NCI-H774 (cell line): ENCODE measurements around the gene TTC22.

ENCODE experiments used
- DNase-seq: peaks from one replicate; lab custom pipeline; 2025; lab: John Stamatoyannopoulos, UW

The TTC22 gene

DNA sequence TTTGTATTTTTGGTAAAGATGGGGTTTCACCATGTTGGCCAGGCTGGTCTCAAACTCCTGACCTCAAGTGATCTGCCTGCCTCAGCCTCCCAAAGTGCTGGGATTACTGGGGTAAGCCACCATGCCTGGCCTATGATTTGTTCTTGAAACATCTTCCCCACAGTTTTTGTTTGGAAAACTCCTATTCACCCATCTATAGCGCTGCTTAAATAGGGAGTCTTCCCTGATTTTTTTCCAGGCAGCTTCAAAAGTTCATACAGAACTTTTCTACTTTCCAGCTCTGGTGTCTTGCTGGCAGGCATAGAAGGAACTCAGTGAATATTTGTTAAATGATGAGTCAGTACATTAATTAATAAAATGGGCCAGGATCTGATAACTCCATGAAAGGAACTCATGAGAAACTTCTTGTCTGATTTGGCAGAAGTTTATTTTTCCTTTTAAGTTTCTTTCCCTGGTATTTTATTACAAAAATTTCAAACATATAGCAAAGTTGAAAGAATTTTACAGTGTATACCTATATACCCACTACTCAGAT, 33.0 kb upstream of the TTC22 start:
- DNase-seq = no peak

DNA sequence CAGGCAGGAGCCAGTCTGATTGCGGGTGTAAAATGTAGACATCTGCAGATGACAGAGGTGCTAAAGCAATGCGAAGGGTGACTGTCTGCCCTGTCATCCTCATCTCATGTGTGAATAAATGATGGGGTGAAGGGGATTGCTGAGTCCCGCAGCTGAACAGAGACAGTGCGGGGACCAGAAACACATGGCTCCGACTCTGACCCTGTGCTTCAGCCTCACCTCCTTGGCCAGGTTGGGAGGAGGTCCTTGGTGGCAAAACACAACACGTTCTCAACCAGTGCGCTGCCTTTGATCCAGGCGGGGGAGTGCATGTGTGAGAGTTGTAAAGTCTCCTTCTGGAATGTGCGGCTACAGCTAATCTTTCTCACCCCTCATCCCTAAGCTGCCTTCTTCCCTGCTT, 32.0 kb upstream of the TTC22 start:
- no peak for DNase-seq

DNA sequence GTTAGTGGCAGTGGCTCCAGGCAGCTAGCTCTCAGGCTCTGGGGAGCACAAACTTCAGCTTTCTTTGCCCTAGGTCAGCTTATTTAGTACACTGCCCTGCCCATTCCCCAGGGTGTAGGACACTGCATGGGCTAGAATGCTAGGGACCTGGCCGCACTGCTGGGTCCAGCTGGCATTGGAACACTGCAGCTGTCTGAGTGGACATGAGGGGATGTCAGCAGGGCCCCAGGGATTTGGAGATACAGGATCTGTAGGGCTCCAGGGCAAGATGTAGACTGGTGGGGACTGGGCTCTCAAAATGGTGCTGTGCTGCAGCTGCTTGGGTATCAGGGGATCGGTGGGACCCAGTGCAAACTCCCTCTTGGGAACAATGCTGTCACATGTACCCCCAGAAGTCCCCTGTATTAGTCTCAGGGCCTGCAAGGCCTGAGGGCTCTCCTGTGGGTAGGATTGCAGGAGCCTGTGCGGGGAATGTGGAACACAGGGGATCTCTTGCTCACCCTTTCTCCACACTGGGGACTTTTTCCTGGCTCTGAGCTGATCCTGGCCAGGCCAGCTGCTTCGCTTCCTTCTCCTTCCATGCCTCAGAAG, 25.2 kb upstream of the TTC22 start:
- DNase-seq = no peak

DNA sequence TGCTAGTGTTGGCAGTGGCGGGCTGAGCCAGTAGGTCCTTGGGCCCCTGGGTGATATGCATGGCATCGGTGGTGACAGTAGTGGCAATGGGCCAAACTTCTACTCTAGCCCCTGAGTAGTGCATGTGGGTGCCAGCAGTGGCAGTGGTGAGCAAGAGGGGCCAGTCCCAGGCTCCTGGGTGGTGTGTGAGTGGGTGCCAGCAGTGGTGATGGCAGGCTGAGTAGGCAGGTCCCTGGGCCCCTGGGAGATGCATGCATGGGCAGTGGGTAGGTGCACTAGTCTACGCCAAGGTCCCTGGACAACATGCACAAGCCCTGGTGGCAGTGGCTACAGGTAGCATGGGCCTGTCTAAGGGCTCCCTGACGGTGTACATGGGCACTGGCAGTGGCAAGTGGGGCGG, 24.6 kb upstream of the TTC22 start:
- DNase-seq = no peak

DNA sequence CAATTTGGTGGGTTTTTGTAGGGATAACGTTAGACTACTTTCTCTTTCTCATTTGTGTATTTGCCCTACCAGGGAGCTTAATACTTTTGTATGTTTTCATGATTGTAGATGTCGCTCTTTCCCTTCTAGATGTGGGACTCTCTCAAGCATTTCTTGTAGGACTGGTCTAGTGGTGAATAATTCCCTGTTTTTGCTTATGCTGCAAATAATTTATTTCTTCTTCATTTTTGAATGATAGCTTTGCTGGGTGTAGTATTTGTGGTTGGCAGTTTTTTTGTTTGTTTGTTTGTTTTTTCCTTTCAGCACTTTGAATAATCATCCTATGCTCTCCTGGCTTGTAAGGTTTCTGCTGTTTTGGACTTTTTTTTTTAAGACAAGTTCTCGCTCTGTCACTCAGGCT, 22.5 kb upstream of the TTC22 start:
- no peak for DNase-seq

DNA sequence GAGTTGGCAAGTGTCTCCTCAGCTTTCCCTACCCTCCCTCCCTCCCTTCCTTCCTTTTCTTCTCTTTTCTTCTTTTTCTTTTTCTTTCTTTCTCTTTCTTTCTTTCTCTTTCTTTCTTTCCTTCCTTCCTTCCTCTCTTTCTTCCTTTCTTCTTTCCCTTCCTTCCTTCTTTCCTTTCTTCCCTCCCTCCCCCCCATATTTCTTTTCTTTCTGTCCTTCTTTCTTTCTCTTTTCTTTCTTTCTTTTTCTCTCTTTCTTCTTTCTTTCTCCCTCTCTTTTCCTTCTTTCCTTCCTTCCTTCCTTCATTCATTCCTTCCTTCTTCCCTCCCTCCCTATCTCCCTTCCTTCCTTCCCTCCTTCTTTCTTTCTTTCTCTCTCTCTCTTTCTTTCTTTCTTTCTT, 18.6 kb upstream of the TTC22 start:
- no peak for DNase-seq

DNA sequence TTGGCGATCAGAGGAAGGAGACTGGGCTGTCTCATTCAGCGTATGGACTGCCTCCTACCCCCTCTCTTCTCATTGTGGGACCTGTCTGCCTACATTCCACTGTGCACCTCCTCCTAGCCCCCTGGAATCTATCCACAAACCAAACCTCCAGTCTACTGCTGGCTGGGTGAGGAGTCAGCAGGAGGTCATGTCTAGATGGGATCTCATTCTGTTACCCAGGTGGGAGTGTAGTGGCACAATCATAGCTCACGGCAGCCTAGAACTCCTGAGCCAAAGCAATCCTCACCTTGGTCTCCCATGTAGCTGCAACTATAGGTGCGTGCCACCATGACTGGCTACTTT, 18.0 kb upstream of the TTC22 start:
- no peak for DNase-seq

DNA sequence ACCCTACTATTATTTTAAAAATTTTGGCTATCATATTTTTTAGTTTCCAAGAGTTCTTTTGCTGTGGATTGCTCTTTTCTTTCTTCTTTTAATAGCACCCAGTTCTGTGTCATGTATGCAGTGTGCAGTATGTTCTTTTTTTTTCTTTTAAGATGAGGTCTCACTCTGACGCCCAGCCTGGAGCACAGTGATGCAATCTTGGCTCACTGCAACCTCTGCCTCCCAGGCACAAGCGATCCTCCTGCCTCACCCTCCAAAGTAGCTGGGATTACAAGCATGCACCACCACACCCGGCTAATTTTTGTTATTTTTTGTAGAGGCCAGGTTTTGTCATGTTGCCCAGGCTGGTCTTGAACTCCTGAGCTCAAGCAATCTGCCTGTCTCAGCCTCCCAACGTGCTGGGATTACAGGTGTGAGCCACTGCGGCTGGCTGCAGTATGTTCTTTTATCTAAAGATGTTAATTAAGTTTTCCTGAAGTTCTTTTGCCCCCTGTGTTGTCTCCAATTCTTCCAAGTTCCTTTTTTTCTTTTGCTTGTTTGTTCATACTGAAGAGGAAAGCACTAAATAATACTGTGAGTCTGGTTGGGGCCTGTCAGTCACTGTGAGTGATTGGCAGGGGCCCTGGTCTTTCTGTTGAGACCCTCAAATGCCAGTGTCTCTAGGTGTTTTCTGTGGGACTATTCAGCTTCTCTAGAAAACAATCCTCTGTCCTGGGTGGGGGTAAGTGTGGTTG, 17.5 kb upstream of the TTC22 start:
- no peak for DNase-seq

DNA sequence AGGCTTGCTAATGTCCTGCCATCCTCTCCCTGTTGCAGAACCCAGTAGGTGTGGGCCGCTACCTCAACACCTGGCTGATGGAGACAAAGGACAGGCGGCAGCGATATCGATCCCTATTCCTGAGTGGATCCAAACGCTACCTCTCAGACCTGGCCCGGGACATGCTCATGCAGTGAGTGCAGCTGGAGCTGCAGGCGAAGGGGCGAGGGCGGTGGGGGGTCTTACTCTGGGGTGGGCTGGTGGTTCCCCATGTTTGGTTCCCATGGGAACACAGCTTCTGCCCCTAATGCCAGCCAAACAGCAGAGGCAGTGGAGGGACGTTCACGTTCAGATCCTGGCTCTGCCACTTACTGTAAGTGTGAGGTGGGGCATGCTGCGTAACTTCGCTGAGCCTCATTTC, 15.8 kb upstream of the TTC22 start:
- no peak for DNase-seq

DNA sequence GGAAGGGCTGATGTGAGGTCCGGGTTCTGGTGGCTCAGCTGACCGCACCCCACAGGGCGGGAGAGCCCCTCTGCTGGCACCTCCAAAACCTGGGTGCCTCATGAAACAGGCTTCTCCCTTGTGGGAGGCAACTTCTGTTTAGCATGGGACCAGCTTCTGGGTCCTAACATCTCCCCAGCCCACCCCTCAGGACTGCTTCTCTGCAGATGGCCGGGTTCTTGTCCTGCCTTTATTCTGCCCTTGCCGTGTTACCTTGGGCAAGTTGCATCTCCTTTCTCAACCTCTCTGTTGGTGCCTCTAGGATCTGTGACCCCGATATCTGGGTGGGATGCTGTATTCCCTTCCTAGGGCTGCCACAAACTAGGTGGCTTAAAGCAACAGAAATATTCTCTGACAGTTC, 15.0 kb upstream of the TTC22 start:
- DNase-seq = no peak

DNA sequence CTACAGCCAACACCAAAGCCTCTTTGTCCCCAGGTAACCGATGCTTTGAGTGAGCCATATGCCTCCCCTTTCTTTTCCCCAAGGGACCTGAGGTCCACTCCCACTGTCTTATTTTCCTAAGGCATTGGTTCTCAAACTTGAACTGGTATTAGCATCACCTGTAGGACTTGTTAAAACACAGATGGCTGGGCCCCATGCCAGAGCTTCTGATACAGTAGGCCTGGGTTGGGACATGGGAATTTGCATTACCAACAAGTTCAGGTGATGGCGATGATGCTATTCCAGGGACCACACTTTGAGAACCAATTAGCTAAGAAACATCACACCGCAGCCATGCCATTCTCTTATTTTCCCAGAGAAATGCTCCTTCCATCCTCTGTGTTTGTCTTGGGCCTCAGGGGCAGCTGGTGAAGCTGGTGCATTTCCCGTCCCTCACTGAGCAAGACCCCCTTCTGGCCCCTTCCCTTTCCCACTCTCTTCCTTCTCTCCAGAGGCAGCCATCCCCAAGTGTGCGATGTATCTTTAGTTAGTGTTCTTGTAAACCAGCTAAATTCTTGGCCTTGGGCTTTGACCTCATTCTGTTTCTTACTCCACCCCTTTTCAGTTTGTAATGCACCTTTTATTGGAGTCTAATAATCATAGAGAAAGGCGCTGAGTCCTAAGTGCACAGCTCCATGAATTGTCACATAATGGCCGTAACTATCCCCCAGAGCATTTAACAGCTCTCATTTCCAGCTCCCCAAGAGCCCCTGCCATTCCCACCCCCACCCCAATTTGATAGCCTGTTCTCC, 14.2 kb upstream of the TTC22 start:
- DNase-seq = no peak

DNA sequence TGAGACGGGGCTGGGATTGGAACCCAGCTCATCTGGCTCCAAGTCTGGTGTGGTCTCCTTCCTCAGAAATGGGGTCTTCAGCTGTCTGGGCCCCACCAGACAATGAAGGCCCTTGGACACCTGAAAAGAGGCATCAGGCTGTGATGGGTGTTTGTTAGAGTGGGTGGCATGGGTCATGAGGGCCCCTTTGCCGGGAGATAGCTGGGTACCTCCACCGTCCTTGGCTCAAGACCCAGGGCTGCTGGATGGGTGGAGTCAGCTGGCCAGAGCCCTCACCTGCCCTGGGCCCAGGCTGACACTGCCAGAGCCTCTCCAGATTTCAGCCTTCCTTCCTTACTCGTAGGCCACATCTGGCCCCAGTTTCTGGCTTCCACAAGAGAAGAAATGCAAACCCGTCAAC, 13.4 kb upstream of the TTC22 start:
- DNase-seq = no peak

DNA sequence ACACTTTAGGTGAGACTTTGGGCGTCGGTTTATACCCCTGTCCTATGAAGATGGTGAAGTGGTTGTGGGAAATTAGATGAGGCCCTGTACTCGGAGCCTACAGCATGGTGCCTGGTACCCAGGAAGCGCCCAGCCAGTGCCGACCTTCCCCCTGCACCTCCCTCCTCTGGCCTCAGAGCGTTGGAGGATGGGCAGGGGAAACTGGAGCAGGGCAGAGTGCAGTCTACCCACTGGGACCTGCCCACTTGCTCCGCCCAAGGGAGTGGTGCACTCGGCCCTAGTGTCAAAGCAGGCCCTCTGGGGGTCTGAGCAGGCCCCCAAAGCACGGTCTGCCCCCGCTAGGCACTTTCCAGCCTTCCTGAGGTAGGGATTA, 13.0 kb upstream of the TTC22 start:
- no peak for DNase-seq

DNA sequence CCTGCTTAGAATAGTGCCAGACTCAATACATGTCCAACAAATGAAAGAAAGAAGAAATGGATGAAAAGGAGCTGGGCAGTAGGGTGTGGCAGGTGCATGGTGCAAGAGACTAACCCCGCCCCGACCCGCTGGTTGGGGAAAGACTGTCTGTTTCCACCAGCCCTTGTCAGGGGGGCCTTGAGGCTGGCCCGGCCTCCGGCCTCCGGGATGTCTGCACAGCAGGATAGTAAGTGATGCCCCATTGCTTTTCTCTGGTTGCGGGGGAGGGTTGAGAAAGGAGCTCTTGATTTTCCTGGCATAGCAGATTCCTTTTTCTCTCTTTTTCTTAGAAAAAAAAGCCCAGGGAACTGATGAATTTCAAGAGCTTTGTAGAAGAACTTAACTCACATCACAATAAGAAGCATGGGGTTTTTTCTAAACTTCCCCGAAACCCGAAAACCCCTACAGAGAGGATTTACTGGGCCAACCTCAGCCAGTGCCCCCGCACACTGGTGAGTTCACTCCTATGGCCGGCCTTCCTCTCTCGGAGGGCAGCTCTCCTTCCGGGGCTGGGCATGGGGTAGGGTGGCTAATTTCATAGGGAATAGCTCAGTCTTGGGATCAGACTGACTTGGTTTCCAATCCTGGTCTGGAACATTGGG, 12.5 kb upstream of the TTC22 start:
- DNase-seq = no peak

DNA sequence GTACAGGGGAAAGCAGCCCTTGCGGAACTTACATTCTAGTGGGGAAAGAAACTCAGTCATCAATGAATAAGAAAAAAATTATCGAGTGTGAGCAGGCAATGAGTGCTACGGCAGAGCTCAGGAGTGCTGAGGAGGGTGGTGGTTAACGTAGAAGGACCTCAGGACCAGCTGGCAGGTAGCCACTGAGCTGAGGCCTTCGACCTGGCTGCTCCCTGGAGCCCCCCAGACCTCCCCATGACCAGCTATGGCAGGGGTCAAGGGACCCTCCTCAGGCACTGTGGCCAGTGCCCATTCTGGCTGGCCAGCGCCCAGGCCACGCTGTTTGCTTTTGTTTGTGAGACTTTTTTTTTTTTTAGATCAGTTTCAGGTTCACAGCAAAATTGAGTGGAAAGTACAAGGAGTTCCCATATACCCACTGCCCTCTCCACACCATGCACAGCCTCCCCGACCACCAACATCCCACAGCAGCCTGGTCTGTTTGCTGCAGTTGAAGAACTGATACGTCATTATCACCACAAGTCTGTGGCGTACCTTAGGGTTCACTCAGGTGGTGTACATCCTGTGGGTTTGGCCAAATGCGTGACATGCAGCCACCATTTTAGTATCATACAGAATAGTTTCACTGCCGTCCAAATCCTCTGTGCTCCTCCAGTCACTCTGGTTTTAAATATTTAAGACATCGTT, 11.8 kb upstream of the TTC22 start:
- no peak for DNase-seq

DNA sequence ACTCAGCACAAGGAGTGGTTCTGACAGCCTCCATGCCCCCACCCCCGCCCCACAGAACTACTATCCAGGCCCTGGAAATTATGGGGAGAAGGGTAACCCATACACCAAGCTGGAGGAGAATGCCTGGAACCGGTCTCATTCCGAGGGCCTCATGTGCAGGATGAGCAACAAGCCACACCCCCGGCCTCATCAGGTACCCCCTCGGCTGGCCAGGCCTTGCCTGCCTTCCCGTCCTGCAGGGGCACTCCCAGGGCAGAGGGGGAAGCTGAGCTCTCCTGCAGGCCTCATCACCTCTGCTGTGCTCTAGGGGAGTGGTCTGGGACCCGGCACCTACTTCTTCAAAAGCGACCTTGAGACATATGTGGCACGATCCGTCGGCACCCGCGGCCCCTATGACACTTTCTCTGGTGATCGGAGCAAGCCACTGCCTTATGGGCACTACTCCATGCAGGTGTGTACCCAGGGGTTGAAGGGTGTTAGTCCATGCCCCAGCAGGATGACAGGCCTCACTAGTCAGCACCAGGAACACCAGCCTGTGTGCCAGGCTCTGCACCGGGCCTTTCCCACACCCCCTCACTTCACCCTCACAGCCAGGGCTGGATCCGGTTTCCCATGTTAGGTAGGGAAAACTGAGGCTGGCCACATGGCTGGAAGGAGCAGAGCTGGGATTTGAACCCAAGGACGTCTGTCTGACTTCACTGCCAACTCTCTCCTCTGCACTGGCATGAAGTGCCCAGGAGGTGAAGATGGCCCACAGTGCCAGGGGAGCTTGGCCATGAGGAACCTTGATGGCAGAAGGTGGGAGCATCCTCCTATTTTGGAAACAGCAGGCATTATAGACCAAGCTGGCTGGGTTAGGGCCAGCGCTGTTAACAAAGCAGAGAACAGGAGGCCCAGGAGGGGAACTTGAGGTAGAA, 10.9 kb upstream of the TTC22 start:
- no peak for DNase-seq

DNA sequence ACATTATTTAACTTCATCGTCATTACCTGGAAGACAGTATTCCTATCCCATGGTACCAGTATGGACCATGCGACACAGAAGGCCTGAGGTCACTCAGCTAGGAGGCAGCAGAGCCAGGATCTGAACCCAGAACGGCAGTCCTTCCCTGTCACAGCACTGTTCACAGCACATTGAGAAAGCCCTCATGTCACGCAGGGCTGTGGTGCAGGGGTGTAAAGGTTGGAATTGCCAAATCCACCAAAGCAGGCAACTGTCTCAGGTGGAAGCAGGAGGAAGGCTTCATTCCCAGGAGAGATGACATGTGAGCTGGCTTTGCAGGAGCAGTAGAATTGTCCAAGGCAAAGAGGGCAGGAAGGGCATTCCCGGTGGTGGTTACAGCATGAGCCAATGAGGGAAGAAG, 9.9 kb upstream of the TTC22 start:
- DNase-seq = no peak

DNA sequence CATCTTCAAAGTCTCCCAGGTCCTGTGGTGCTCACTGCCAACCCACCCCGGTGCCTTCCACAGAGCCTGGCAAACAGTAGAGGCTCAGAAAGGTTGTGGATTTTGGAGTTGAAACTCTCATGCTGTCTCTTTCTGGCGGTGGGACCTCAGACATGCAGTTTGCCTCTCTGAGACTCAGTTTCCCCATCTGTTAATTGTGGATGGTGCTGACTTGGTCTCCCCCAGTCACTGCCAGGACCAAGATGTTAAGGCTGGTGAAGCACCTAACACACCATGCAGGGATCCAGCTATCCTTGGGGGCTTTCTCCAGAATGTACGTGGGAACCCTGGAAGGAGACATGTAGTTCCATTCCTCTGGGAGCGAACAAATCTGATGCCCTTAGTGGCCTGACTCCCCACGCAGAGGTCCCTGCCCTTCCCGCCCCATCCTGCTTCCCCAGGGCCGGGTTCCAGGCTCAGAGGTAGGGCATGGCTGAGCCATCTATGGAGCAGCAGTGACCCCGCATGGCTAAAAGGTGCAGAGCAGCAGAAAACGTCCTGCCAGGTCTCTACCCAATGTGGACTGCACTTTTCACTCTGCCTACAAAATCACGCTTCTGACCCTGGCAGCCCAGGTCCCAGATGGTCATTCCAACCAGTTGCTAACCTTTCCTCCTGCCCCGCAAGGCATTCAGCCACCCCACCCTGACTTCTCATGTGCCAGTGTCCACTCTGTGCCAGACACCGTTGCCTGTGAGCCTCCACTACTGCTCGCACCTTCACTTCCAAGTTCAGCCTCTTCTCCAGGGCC, 9.2 kb upstream of the TTC22 start:
- DNase-seq = peak; percentile 57

DNA sequence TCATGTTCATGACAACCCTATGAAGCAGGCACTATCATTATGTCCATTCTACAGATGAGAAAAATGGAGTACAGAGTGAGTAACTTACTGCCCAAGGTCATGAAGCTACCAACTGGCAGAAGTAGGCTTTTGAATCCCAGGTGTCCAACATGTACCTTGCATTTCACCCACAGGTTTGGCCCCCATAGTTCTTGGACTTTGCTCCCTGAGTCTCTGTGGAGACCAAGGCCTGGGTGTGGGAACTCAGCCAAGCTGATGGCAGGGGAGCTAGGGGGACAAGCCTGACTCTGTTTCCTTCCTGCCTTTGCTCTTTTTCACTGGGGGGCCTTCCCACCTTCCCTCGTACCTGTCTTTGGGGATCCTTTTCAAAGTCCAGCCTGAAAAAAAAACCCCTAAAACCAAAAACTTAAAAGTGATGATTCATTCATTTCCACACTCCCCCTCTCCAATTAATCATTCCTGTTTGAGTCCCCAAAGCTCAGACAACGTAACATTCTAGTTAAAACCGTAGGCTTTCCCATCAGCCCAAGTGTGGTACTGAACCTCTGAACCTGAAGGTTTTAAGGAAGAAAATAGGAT, 8.5 kb upstream of the TTC22 start:
- no peak for DNase-seq
